Activated T-cell treated with anti-CD3 and anti-CD28 coated beads, Interleukin-2, amount 50 U/mL, for 4 hours (primary cell): ENCODE results near the gene SLC26A1. TPM values are rescaled to one million over a fixed set of nuclear protein-coding genes. Genes with fewer than 3 reads are reported as not detected.

Experiments used
- ATAC-seq, 2 donors: fragments of 200-7000 bp; cut with Tn5 transposase; one replicate each; pipeline ENCODE4 v1.10.0; 2021
- DNase-seq: peaks from one replicate; pipeline ENCODE4 v3.0.0-alpha.2; 2020
- H3K27me3 Mint-ChIP-seq: one replicate; pipeline ENCODE4 v1.8.0; 2021; ENCODE audit warnings: low read depth, mixed read lengths
- H3K36me3 Mint-ChIP-seq: one replicate; pipeline ENCODE4 v1.8.0; 2022; ENCODE audit warnings: mixed read lengths; ENCODE audit not compliant: insufficient read depth
- H3K4me1 Mint-ChIP-seq: one replicate; pipeline ENCODE4 v1.8.0; 2021; ENCODE audit warnings: low read depth, mixed read lengths
- H3K4me3 Mint-ChIP-seq: one replicate; pipeline ENCODE4 v1.8.0; 2021; ENCODE audit warnings: mild to moderate bottlenecking, moderate library complexity, mixed read lengths
- H3K9me3 Mint-ChIP-seq: one replicate; pipeline ENCODE4 v1.8.0; 2021; ENCODE audit warnings: mixed read lengths
- total RNA-seq, 3 donors: library from RNA; stranded (reverse); gene quantifications; one replicate each; pipeline ENCODE4 v1.2.1, GENCODE V29; 2021

Gene SLC26A1
- total RNA-seq, 3 donors from 2014 or later: 0.05 TPM; not detected in 2

- H3K4me1 Mint-ChIP-seq: peaks cover 11% of the 10 kb centered on the region
- peak; percentile 91 to 94 for ATAC-seq
- no peaks in the 10 kb centered on the region for H3K36me3 Mint-ChIP-seq
- no peaks in the 10 kb centered on the region for H3K27me3 Mint-ChIP-seq
- no peaks in the 10 kb centered on the region for H3K9me3 Mint-ChIP-seq
- DNase-seq: peak; percentile 89
- H3K4me3 Mint-ChIP-seq: peak within 1 kb of the TSS; percentile 59
Measured at GRCh38 chr4:973431-974397, 19.5 kb downstream of the SLC26A1 start, which contains the start of gene DGKQ. Gene DGKQ, minus strand, starts transcription at chr4:973569. Its CDS starts 87 bp downstream, at chr4:973482.

GRCh38 chr4:972651-973424 is 20.4 kb downstream of the SLC26A1 start:
- Mint-ChIP-seq H3K9me3 (no peaks in the 10 kb centered on the region), H3K27me3 (no peaks in the 10 kb centered on the region), H3K4me1 (peaks cover 11% of the 10 kb centered on the region), H3K4me3 (peak overlapping the region; percentile 59), H3K36me3 (no peaks in the 10 kb centered on the region)
- DNase-seq (peak; percentile 70), ATAC-seq (peak; percentile 55 to 59)

GRCh38 chr4:971666-972500 is 21.3 kb downstream of the SLC26A1 start:
- Mint-ChIP-seq H3K36me3 (no peaks in the 10 kb centered on the region), H3K27me3 (no peaks in the 10 kb centered on the region), H3K4me3 (peak overlapping the region; percentile 59), H3K4me1 (peaks cover 11% of the 10 kb centered on the region), H3K9me3 (no peaks in the 10 kb centered on the region)
- DNase-seq: no peak
- ATAC-seq: no peak

GRCh38 chr4:970854-971520 is 22.2 kb downstream of the SLC26A1 start:
- no peaks in the 10 kb centered on the region for H3K27me3 Mint-ChIP-seq
- H3K36me3 Mint-ChIP-seq: no peaks in the 10 kb centered on the region
- peak overlapping the region; percentile 53 for H3K4me3 Mint-ChIP-seq
- H3K4me1 Mint-ChIP-seq: peaks cover 11% of the 10 kb centered on the region
- no peak for ATAC-seq
- H3K9me3 Mint-ChIP-seq: no peaks in the 10 kb centered on the region
- DNase-seq: no peak

- Mint-ChIP-seq H3K36me3 (no peaks in the 10 kb centered on the region), H3K4me3 (peak overlapping the region; percentile 37), H3K27me3 (no peaks in the 10 kb centered on the region), H3K4me1 (peaks cover 11% of the 10 kb centered on the region), H3K9me3 (no peaks in the 10 kb centered on the region)
- ATAC-seq (no peak), DNase-seq (no peak)
Measured at GRCh38 chr4:970046-970745, 23.0 kb downstream of the SLC26A1 start.

- no peak for DNase-seq
- no peak for ATAC-seq
- Mint-ChIP-seq H3K9me3 (no peaks in the 10 kb centered on the region), H3K27me3 (no peaks in the 10 kb centered on the region), H3K4me1 (peaks cover 11% of the 10 kb centered on the region), H3K36me3 (no peaks in the 10 kb centered on the region), H3K4me3 (no peak overlapping the region)
Measured at GRCh38 chr4:968621-969394, 24.4 kb downstream of the SLC26A1 start.

- DNase-seq (no peak), ATAC-seq (no peak)
- Mint-ChIP-seq H3K36me3 (no peaks in the 10 kb centered on the region), H3K9me3 (no peaks in the 10 kb centered on the region), H3K27me3 (no peaks in the 10 kb centered on the region), H3K4me3 (no peak overlapping the region), H3K4me1 (peaks cover 11% of the 10 kb centered on the region)
Measured at GRCh38 chr4:968221-968620, 25.0 kb downstream of the SLC26A1 start.

- Mint-ChIP-seq H3K36me3 (no peaks in the 10 kb centered on the region), H3K4me3 (no peak overlapping the region), H3K27me3 (no peaks in the 10 kb centered on the region), H3K4me1 (peaks cover 11% of the 10 kb centered on the region), H3K9me3 (no peaks in the 10 kb centered on the region)
- ATAC-seq: no peak
- no peak for DNase-seq
Measured at GRCh38 chr4:967113-968104, 25.8 kb downstream of the SLC26A1 start.

- DNase-seq (no peak), ATAC-seq (no peak)
- no peaks in the 10 kb centered on the region for H3K27me3 Mint-ChIP-seq
- H3K36me3 Mint-ChIP-seq: no peaks in the 10 kb centered on the region
- H3K9me3 Mint-ChIP-seq: no peaks in the 10 kb centered on the region
- H3K4me1 Mint-ChIP-seq: peaks cover 11% of the 10 kb centered on the region
- H3K4me3 Mint-ChIP-seq: no peak overlapping the region
Measured at GRCh38 chr4:966266-967112, 26.7 kb downstream of the SLC26A1 start.

GRCh38 chr4:965766-966134 is 27.5 kb downstream of the SLC26A1 start:
- Mint-ChIP-seq H3K36me3 (no peaks in the 10 kb centered on the region), H3K9me3 (no peaks in the 10 kb centered on the region), H3K4me1 (peaks cover 6% of the 10 kb centered on the region), H3K4me3 (no peak overlapping the region), H3K27me3 (no peaks in the 10 kb centered on the region)
- no peak for ATAC-seq
- DNase-seq: no peak
